Ascending aorta (tissue), 2 donors: Measurements from ENCODE around the gene TBC1D4. TPM values are rescaled to one million over a fixed set of nuclear protein-coding genes. Genes with fewer than 3 reads are reported as not detected.
"Not testable (repeated sequence)": the region's sequence is repeated elsewhere in the genome, so short reads cannot be mapped to it uniquely, and the experiment has no call there.

Experiments used
- DNase-seq, 2 donors: peaks; one replicate each; pipeline ENCODE4 v3.0.0-alpha.2; 2019; ENCODE audit warnings: low spot score in 2 of 2
- H3K27ac ChIP-seq, 2 donors: fragments of 200-600 bp; sonication (generic); one replicate each; pipeline ENCODE4 v1.5.1; 2016 to 2017; ENCODE audit warnings: mild to moderate bottlenecking in 1 of 2
- H3K27me3 ChIP-seq: fragments of 200-600 bp; sonication (generic); one replicate; pipeline ENCODE4 v1.5.1; 2017
- H3K36me3 ChIP-seq, 2 donors: fragments of 200-600 bp; sonication (generic); one replicate each; pipeline ENCODE4 v1.5.1; 2016
- H3K4me1 ChIP-seq, 2 donors: fragments of 200-600 bp; sonication (generic); one replicate each; pipeline ENCODE4 v1.5.1; 2016 to 2017; ENCODE audit warnings: mild to moderate bottlenecking in 1 of 2
- H3K4me3 ChIP-seq, 2 donors: fragments of 200-600 bp; sonication (generic); one replicate each; pipeline ENCODE4 v1.5.1; 2016 to 2017; ENCODE audit warnings: mild to moderate bottlenecking in 1 of 2
- H3K9me3 ChIP-seq, 2 donors: fragments of 200-600 bp; sonication (generic); one replicate each; pipeline ENCODE4 v1.5.1; 2016
- intact Hi-C: fragments of 100-400 bp; cut with DNase I; formaldehyde crosslinking; loops from one replicate; pipeline ENCODE4 v1.15.1; 2023
- total RNA-seq: library from RNA; depleted of rRNA; stranded (reverse); fragments of >200 nt; gene quantifications from one replicate; pipeline ENCODE4 v1.1.0, GENCODE V29; 2016
- TF ChIP-seq, protein P1 (sequence below), 3 experiments: fragments of 200-600 bp in 2 of 3; fragments of 450-650 bp in 1 of 3; sonication (generic) in 2 of 3; IDR thresholded peaks; one replicate each; pipeline ENCODE4 v1.5.1; 2016 to 2019; ENCODE audit warnings: antibody characterized with exemption in 3 of 3, mild to moderate bottlenecking in 1 of 3, moderate library complexity in 1 of 3

Gene TBC1D4
- total RNA-seq, 1 donor from 2014 or later, result 9.5 TPM

GRCh38 chr13:75440100-75440499 is 41.9 kb downstream of the TBC1D4 start:
- no peak overlapping the region for H3K4me3 ChIP-seq
- no peak overlapping the region for H3K27ac ChIP-seq
- TF ChIP-seq, protein P1, sequence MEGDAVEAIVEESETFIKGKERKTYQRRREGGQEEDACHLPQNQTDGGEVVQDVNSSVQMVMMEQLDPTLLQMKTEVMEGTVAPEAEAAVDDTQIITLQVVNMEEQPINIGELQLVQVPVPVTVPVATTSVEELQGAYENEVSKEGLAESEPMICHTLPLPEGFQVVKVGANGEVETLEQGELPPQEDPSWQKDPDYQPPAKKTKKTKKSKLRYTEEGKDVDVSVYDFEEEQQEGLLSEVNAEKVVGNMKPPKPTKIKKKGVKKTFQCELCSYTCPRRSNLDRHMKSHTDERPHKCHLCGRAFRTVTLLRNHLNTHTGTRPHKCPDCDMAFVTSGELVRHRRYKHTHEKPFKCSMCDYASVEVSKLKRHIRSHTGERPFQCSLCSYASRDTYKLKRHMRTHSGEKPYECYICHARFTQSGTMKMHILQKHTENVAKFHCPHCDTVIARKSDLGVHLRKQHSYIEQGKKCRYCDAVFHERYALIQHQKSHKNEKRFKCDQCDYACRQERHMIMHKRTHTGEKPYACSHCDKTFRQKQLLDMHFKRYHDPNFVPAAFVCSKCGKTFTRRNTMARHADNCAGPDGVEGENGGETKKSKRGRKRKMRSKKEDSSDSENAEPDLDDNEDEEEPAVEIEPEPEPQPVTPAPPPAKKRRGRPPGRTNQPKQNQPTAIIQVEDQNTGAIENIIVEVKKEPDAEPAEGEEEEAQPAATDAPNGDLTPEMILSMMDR (IDR thresholded peaks at IDR 0.05), result no peak
- no peaks in the 10 kb centered on the region for H3K9me3 ChIP-seq
- no peaks in the 10 kb centered on the region for H3K36me3 ChIP-seq
- no peak for DNase-seq
- intact Hi-C loops, result no loop called here
- no peaks in the 10 kb centered on the region for H3K27me3 ChIP-seq
- H3K4me1 ChIP-seq, result no peaks in the 10 kb centered on the region

DNA sequence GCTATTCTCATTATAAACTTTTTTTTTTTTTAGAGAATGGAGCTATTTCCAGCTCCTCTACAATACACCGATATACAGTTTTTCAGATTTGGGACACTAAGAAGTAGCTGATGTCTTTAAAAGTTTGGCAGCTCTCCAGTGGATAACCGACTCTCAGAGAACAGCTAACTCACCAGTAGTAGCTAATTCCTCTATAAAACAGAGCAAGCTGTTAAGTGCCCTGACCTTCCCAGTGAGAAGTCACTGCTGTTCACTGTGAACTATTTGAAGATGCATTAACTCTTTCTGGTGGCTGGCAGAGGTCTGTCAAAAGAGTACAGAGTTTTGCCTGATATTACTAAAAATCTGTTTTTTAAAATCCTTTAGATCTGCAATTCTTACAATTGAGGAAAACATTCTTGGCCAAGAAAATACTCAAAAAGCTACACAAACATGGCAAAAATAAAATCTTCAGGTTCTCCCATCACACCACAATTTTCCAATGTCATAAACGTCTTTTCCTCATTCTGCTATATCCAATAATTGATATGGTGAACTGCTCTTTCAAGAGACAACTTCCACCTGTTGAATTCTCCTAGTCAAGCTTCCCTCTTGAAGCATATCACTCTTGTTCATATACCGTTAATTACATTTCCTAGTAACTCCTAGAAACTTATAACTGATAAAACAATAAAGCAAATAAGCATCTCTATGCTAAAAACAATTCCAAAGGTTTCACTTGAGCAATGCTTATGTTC is 44.2 kb downstream of the TBC1D4 start:
- no peak overlapping the region for H3K27ac ChIP-seq

GRCh38 chr13:75434126-75434525 is 47.8 kb downstream of the TBC1D4 start:
- intact Hi-C loops, H3K4me1 ChIP-seq: not testable (repeated sequence)

More for the DNA sequence above, 44.2 kb downstream of the TBC1D4 start:
- TF ChIP-seq, protein P1 (IDR thresholded peaks at IDR 0.05), result no peak
- intact Hi-C loops, result no loop called here
- Histone ChIP-seq H3K27me3 (no peaks in the 10 kb centered on the region), H3K4me3 (no peak overlapping the region), H3K36me3 (no peaks in the 10 kb centered on the region), H3K9me3 (no peaks in the 10 kb centered on the region), H3K4me1 (no peaks in the 10 kb centered on the region)
- DNase-seq, result no peak

GRCh38 chr13:75432811-75433244 is 49.1 kb downstream of the TBC1D4 start:
- no peaks in the 10 kb centered on the region for H3K36me3 ChIP-seq
- H3K4me1 ChIP-seq, result no peaks in the 10 kb centered on the region
- intact Hi-C loops, result no loop called here
- no peak overlapping the region for H3K27ac ChIP-seq
- no peak for DNase-seq
- TF ChIP-seq, protein P1 (IDR thresholded peaks at IDR 0.05), result no peak
- H3K9me3 ChIP-seq, result no peaks in the 10 kb centered on the region
- no peaks in the 10 kb centered on the region for H3K27me3 ChIP-seq
- H3K4me3 ChIP-seq, result no peak overlapping the region

More at GRCh38 chr13:75434126-75434525, 47.8 kb downstream of the TBC1D4 start:
- H3K27ac ChIP-seq, H3K36me3 ChIP-seq, H3K4me3 ChIP-seq, H3K27me3 ChIP-seq, H3K9me3 ChIP-seq, DNase-seq: not testable (repeated sequence)

DNA sequence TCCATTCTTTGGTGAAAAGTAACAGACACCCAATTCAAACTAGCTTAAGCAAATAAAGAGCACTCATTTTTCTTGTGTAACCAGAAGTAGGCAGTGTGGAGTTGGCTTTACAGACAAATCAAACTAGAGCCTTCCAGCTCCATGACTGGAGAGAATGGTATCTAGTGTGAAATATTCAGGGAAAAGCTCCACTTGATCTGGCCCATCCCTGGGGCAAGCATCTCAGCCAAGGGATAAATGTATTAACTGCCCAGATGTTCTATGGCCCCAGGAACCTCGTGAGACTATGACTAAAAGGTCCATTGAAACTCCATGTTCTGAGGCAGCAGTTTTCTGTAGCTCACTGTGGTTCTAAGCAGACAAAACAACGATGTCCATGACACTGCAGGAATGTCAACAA is 49.9 kb downstream of the TBC1D4 start:
- H3K4me1 ChIP-seq, result no peaks in the 10 kb centered on the region
- H3K9me3 ChIP-seq, result no peaks in the 10 kb centered on the region
- no peak overlapping the region for H3K27ac ChIP-seq
- TF ChIP-seq, protein P1 (IDR thresholded peaks at IDR 0.05), result no peak
- H3K36me3 ChIP-seq, result no peaks in the 10 kb centered on the region
- no peak overlapping the region for H3K4me3 ChIP-seq
- no peak for DNase-seq
- intact Hi-C loops, result no loop called here
- no peaks in the 10 kb centered on the region for H3K27me3 ChIP-seq

- TF ChIP-seq, protein P1 (IDR thresholded peaks at IDR 0.05), result no peak
- no peak overlapping the region for H3K4me3 ChIP-seq
- H3K27ac ChIP-seq, result no peak overlapping the region
- DNase-seq, result no peak
- H3K36me3 ChIP-seq, result no peaks in the 10 kb centered on the region
- no peaks in the 10 kb centered on the region for H3K27me3 ChIP-seq
- intact Hi-C loops, result no loop called here
- H3K9me3 ChIP-seq, result no peaks in the 10 kb centered on the region
- H3K4me1 ChIP-seq, result no peaks in the 10 kb centered on the region
These were observed 51.3 kb downstream of the TBC1D4 start for GRCh38 chr13:75430436-75431209.
